Nephron progenitor cell (in vitro differentiated cells): Measurements from ENCODE around the gene ATP5F1B.

Source experiments
- DNase-seq: peaks from one replicate; pipeline ENCODE4 v3.0.0; 2021
- H3K27ac Mint-ChIP-seq: 2 replicates; pipeline ENCODE4 v1.8.0; 2021; ENCODE audit warnings: mild to moderate bottlenecking, moderate library complexity, mixed read lengths
- H3K27me3 Mint-ChIP-seq: 2 replicates; pipeline ENCODE4 v1.8.0; 2021; ENCODE audit warnings: mild to moderate bottlenecking, low read depth, mixed read lengths; ENCODE audit not compliant: poor library complexity
- H3K36me3 Mint-ChIP-seq: 2 replicates; pipeline ENCODE4 v1.8.0; 2021; ENCODE audit warnings: low read depth, mixed read lengths
- H3K4me1 Mint-ChIP-seq: 2 replicates; pipeline ENCODE4 v1.8.0; 2021; ENCODE audit warnings: mixed read lengths
- H3K4me3 Mint-ChIP-seq: 2 replicates; pipeline ENCODE4 v1.8.0; 2021; ENCODE audit warnings: mild to moderate bottlenecking, moderate library complexity, mixed read lengths
- H3K9me3 Mint-ChIP-seq: 2 replicates; pipeline ENCODE4 v1.8.0; 2021; ENCODE audit warnings: mild to moderate bottlenecking, moderate library complexity, mixed read lengths
- CTCF ChIP-seq: fragments of 200-600 bp; sonication (generic); IDR thresholded peaks from 2 replicates; pipeline ENCODE4 v1.5.0; 2021; ENCODE audit warnings: antibody characterized with exemption

ATP5F1B gene

GRCh38 chr12:56616244-56616643, 29.5 kb downstream of the ATP5F1B start:
- TF ChIP-seq CTCF: no peak
- Mint-ChIP-seq H3K27ac (peak overlapping the region; percentile 48), H3K9me3 (no peaks in the 10 kb centered on the region), H3K4me3 (no peak overlapping the region), H3K36me3 (peaks cover 81% of the 10 kb centered on the region), H3K27me3 (no peaks in the 10 kb centered on the region), H3K4me1 (peaks cover 11% of the 10 kb centered on the region)
- no peak for DNase-seq

DNA sequence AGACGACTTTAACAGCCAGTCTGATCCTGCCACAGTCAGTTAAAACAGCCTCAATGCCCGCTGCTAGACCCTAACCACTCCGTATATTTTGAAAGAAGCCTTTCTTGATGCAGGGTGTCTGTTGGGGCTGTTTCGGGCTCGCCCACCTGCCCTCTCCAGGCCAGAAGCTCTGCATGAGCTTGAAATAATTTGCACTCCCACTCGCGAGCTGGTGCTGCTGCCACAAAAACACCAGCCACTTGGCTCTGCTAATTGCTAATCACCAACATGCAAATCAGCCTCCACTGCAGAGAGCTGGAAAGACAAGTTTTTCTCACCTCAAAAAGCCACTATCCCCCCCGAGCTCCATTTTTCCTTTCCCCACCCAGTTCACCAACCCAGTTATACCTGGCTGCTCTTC, 31.2 kb downstream of the ATP5F1B start:
- no peak for TF ChIP-seq CTCF
- no peak overlapping the region for H3K27ac Mint-ChIP-seq
- peaks cover 85% of the 10 kb centered on the region for H3K36me3 Mint-ChIP-seq
- H3K9me3 Mint-ChIP-seq: no peaks in the 10 kb centered on the region
- H3K27me3 Mint-ChIP-seq: no peaks in the 10 kb centered on the region
- no peak overlapping the region for H3K4me3 Mint-ChIP-seq
- H3K4me1 Mint-ChIP-seq: no peaks in the 10 kb centered on the region
- no peak for DNase-seq

DNA sequence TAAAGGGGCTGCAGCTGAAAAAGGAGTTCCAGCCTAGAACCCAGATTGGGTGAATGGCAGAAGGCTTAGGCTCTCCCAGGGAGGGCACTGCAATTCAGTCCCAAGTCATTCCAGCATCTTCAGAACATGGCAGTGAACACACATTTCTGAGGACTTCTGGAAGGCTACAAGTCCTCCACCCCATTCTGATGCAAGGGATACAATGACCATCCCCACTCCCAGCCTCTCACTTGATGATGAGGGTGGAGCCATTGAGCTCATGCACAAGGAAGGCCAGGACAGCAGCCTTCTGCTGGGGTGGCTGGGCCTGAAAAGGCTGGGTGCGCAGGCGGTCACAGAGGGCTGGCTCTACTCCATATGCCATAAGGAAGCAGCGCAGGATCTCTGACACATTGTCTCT, 41.4 kb downstream of the ATP5F1B start:
- peaks cover 77% of the 10 kb centered on the region for H3K36me3 Mint-ChIP-seq
- H3K9me3 Mint-ChIP-seq: no peaks in the 10 kb centered on the region
- no peak for TF ChIP-seq CTCF
- no peak overlapping the region for H3K4me3 Mint-ChIP-seq
- H3K27me3 Mint-ChIP-seq: peaks cover 2% of the 10 kb centered on the region
- H3K27ac Mint-ChIP-seq: no peak overlapping the region
- DNase-seq: no peak
- no peaks in the 10 kb centered on the region for H3K4me1 Mint-ChIP-seq

- peaks cover 2% of the 10 kb centered on the region for H3K27me3 Mint-ChIP-seq
- no peak for DNase-seq
These were observed 43.5 kb downstream of the ATP5F1B start for GRCh38 chr12:56602239-56602638.

DNA sequence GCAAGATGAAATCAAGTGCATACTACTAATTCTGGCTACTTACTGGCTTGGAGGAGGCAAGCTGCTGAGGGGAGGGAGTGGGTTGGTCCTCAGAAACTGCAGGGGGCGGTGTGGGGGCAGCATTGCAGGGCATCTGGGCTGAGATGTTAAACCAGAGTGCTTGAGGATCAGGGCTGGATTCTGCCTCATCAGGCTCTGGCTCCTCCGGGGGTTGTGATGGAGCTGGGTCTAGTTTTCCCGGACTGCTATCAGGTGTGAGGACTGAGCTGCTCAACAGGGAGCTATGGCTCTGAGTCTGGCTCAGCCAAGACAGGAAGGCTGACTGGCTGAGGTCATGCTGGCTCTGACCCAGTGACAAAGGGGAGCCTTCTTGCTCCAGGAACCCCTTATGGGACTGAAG, 44.3 kb downstream of the ATP5F1B start:
- Mint-ChIP-seq H3K27me3 (peaks cover 2% of the 10 kb centered on the region), H3K9me3 (no peaks in the 10 kb centered on the region), H3K36me3 (peaks cover 84% of the 10 kb centered on the region), H3K27ac (peak overlapping the region; percentile 86), H3K4me1 (peaks cover 11% of the 10 kb centered on the region), H3K4me3 (no peak overlapping the region)
- no peak for TF ChIP-seq CTCF
- peak; percentile 21 for DNase-seq

More at GRCh38 chr12:56602239-56602638, 43.5 kb downstream of the ATP5F1B start:
- no peak overlapping the region for H3K27ac Mint-ChIP-seq
- H3K9me3 Mint-ChIP-seq: no peaks in the 10 kb centered on the region
- peaks cover 5% of the 10 kb centered on the region for H3K4me1 Mint-ChIP-seq
- TF ChIP-seq CTCF: no peak
- peaks cover 85% of the 10 kb centered on the region for H3K36me3 Mint-ChIP-seq
- no peak overlapping the region for H3K4me3 Mint-ChIP-seq

- H3K27me3 Mint-ChIP-seq: peaks cover 2% of the 10 kb centered on the region
- peaks cover 18% of the 10 kb centered on the region for H3K4me1 Mint-ChIP-seq
- H3K4me3 Mint-ChIP-seq: no peak overlapping the region
- no peak for DNase-seq
- H3K36me3 Mint-ChIP-seq: peaks cover 77% of the 10 kb centered on the region
- no peak for TF ChIP-seq CTCF
- H3K9me3 Mint-ChIP-seq: no peaks in the 10 kb centered on the region
- H3K27ac Mint-ChIP-seq: no peak overlapping the region
These were observed 45.0 kb downstream of the ATP5F1B start for GRCh38 chr12:56600753-56601152.
